ENCODE results near the gene SLC9A9.

The SLC9A9 gene

GRCh38 chr3:143831994-143832393 is 16.3 kb downstream of the SLC9A9 start:
- TF ChIP-seq, protein P1, sequence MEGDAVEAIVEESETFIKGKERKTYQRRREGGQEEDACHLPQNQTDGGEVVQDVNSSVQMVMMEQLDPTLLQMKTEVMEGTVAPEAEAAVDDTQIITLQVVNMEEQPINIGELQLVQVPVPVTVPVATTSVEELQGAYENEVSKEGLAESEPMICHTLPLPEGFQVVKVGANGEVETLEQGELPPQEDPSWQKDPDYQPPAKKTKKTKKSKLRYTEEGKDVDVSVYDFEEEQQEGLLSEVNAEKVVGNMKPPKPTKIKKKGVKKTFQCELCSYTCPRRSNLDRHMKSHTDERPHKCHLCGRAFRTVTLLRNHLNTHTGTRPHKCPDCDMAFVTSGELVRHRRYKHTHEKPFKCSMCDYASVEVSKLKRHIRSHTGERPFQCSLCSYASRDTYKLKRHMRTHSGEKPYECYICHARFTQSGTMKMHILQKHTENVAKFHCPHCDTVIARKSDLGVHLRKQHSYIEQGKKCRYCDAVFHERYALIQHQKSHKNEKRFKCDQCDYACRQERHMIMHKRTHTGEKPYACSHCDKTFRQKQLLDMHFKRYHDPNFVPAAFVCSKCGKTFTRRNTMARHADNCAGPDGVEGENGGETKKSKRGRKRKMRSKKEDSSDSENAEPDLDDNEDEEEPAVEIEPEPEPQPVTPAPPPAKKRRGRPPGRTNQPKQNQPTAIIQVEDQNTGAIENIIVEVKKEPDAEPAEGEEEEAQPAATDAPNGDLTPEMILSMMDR (IDR thresholded peaks at IDR 0.05; ENCODE audit: control insufficient read depth, extremely low read depth, insufficient read depth), result no peak
- no peak overlapping the region for H3K4me3 ChIP-seq (ENCODE audit: low read depth, low read length)
- DNase-seq (ENCODE audit: low read depth), result no peak

GRCh38 chr3:143831208-143831607 is 17.1 kb downstream of the SLC9A9 start:
- DNase-seq (ENCODE audit: low read depth), result no peak
- H3K4me3 ChIP-seq (ENCODE audit: low read depth, low read length), result no peak overlapping the region
- TF ChIP-seq, protein P1 (IDR thresholded peaks at IDR 0.05; ENCODE audit: control insufficient read depth, extremely low read depth, insufficient read depth), result no peak

DNA sequence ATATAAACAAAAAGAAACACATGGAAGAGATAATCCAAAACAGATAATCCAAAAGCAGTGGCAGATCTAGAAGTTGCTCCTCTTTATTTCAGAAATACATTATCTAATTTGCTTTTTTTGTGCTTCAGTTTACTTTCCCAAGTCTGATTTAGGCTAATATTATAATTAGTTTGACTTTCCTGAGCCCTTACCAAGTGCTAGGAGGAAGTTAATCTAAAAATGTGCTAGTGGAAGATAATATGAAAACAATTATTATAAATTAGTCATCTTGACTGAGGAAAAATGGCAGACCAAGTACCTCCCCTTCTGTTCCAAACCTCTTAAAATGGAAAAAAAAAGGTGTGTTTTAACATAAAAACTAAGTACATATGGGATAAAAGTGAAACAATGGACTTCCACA is 17.5 kb downstream of the SLC9A9 start:
- DNase-seq (ENCODE audit: low read depth), result no peak
- H3K4me3 ChIP-seq (ENCODE audit: low read depth, low read length), result no peak overlapping the region
- TF ChIP-seq, protein P1 (IDR thresholded peaks at IDR 0.05; ENCODE audit: control insufficient read depth, extremely low read depth, insufficient read depth), result no peak

- TF ChIP-seq, protein P1 (IDR thresholded peaks at IDR 0.05; ENCODE audit: control insufficient read depth, extremely low read depth, insufficient read depth), result no peak
Measured at GRCh38 chr3:143830063-143830462, 18.2 kb downstream of the SLC9A9 start.

DNA sequence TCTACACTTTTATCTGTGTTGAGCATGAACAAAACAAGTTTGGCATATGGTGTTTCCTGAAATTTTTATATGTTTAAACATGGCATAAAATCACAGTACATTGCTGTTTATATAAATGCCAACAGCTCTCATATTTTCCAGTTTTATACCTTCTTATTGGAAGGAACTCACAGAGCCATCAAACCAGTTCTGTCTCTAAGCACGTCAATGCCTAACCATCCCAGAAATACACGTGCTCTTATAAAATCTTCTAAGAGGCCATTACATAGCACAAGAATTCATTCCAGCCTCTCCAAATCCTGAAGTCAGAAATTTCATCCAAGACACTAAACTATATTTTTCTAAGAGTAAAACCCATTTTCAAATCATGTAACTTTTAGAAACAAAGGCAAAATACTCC is 20.8 kb downstream of the SLC9A9 start:
- H3K4me3 ChIP-seq (ENCODE audit: low read depth, low read length), result no peak overlapping the region
- DNase-seq (ENCODE audit: low read depth), result peak; percentile 87
- TF ChIP-seq, protein P1 (IDR thresholded peaks at IDR 0.05; ENCODE audit: control insufficient read depth, extremely low read depth, insufficient read depth), result no peak

More at GRCh38 chr3:143830063-143830462, 18.2 kb downstream of the SLC9A9 start:
- no peak overlapping the region for H3K4me3 ChIP-seq (ENCODE audit: low read depth, low read length)
- no peak for DNase-seq (ENCODE audit: low read depth)

GRCh38 chr3:143826296-143826695 is 22.0 kb downstream of the SLC9A9 start:
- H3K4me3 ChIP-seq (ENCODE audit: low read depth, low read length), result no peak overlapping the region
- DNase-seq (ENCODE audit: low read depth), result no peak
- TF ChIP-seq, protein P1 (IDR thresholded peaks at IDR 0.05; ENCODE audit: control insufficient read depth, extremely low read depth, insufficient read depth), result no peak

GRCh38 chr3:143825513-143825912 is 22.8 kb downstream of the SLC9A9 start:
- H3K4me3 ChIP-seq (ENCODE audit: low read depth, low read length), result no peak overlapping the region
- DNase-seq (ENCODE audit: low read depth), result no peak
- TF ChIP-seq, protein P1 (IDR thresholded peaks at IDR 0.05; ENCODE audit: control insufficient read depth, extremely low read depth, insufficient read depth), result no peak
